HEK293T (cell line): Measurements from ENCODE around the gene GINS1.

Experiments
- FOXA1 ChIP-seq: fragments of 450-650 bp; IDR thresholded peaks from 2 replicates; pipeline ENCODE4 v1.6.1; 2016; ENCODE audit warnings: mild to moderate bottlenecking
- FOXK2 ChIP-seq: fragments of 450-650 bp; IDR thresholded peaks from 2 replicates; pipeline ENCODE4 v1.6.1; 2016; ENCODE audit warnings: mild to moderate bottlenecking
- FOXM1 ChIP-seq: fragments of 450-650 bp; IDR thresholded peaks from 2 replicates; pipeline ENCODE4 v1.6.1; 2017; ENCODE audit warnings: mild to moderate bottlenecking, borderline replicate concordance
- HDGF ChIP-seq: fragments of 450-650 bp; IDR thresholded peaks from 2 replicates; pipeline ENCODE4 v1.6.1; 2017; ENCODE audit warnings: antibody characterized with exemption, borderline replicate concordance
- L3MBTL2 ChIP-seq: fragments of 450-650 bp; conservative IDR thresholded peaks from 2 replicates; pipeline ENCODE4 v1.6.1; 2016; ENCODE audit warnings: mild to moderate bottlenecking
- LEF1 ChIP-seq: fragments of 450-650 bp; IDR thresholded peaks from 2 replicates; pipeline ENCODE4 v1.6.1; 2017; ENCODE audit warnings: mild to moderate bottlenecking, borderline replicate concordance
- SUZ12 ChIP-seq: fragments of 450-650 bp; IDR thresholded peaks from 2 replicates; pipeline ENCODE4 v1.6.1; 2016; ENCODE audit warnings: mild to moderate bottlenecking

DNA sequence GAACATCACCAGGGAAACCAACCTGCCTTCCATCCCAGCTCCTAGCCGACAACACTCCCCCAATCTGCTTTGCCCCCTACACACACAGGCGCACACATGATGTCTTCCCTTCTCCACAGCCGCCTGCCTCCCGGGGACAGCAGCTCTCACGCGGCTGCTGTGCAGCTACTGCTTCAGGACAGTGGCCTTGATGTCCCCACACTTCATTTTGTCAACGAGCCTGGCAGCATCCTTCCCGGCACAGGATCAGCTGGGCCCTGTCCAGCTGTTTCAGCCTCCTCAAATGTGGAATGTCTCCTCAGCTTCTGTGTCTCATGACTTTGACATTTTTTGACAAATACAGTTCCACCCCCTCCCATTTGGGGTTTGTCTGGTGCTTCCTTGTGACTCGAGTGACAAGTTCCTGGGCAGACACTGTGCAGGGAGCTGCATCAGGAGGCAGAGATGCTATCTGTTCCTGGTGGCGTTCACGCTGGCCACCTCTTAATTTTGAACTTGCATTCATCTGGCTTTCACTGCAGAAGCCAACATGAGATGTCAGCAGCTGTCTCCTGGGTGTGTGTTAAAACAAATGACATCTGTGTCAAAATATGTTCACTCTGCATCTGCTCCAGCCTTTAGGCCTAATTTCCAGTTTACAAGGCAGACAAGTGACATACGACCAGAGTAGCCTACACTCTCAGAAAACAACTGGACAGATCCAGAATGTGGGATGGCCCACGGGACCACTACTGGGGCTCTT is 57.2 kb downstream of the GINS1 start:
- TF ChIP-seq FOXM1: no peak
- TF ChIP-seq HDGF: no peak
- no peak for TF ChIP-seq SUZ12
- TF ChIP-seq LEF1: no peak
- no peak for TF ChIP-seq FOXA1
- no peak for TF ChIP-seq L3MBTL2
- TF ChIP-seq FOXK2: no peak
